ENCODE data around the gene TBC1D8.

DNA sequence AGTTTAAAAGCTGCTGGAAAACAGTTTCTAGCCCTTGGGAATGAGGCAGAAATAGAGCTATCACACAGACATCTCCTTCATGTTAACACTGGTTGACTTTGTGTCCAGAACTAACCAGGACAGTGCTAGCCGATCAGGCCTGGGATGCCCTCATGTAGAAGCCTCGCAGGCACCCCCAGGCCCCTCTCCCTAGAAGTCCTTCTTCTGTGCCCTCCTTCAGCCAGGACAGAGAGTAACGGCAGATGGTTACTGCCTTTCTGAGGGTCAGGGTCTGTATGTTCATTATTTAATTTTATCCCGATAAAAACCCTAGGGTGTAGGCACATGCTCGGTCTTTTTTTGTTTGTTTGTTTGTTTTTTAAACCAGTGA is 159.8 kb downstream of the TBC1D8 start:
- TF ChIP-seq, protein P1, sequence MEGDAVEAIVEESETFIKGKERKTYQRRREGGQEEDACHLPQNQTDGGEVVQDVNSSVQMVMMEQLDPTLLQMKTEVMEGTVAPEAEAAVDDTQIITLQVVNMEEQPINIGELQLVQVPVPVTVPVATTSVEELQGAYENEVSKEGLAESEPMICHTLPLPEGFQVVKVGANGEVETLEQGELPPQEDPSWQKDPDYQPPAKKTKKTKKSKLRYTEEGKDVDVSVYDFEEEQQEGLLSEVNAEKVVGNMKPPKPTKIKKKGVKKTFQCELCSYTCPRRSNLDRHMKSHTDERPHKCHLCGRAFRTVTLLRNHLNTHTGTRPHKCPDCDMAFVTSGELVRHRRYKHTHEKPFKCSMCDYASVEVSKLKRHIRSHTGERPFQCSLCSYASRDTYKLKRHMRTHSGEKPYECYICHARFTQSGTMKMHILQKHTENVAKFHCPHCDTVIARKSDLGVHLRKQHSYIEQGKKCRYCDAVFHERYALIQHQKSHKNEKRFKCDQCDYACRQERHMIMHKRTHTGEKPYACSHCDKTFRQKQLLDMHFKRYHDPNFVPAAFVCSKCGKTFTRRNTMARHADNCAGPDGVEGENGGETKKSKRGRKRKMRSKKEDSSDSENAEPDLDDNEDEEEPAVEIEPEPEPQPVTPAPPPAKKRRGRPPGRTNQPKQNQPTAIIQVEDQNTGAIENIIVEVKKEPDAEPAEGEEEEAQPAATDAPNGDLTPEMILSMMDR (IDR thresholded peaks at IDR 0.05) = no peak
- no peak for TF ChIP-seq EZH2 (IDR thresholded peaks at IDR 0.05; ENCODE audit: borderline replicate concordance, insufficient read depth, low read depth, low read length, poor library complexity, severe bottlenecking)

Data from B cell (primary cell).